Ecto neural progenitor cell (in vitro differentiated cells): Measurements from ENCODE around the gene APOBEC3F.
"Not testable (repeated sequence)": the region's sequence is repeated elsewhere in the genome, so short reads cannot be mapped to it uniquely, and the experiment has no call there.

Source experiments
- DNase-seq: peaks from one replicate; pipeline ENCODE4 v3.0.0-alpha.2; 2018; ENCODE audit warnings: low spot score

APOBEC3F gene

DNA sequence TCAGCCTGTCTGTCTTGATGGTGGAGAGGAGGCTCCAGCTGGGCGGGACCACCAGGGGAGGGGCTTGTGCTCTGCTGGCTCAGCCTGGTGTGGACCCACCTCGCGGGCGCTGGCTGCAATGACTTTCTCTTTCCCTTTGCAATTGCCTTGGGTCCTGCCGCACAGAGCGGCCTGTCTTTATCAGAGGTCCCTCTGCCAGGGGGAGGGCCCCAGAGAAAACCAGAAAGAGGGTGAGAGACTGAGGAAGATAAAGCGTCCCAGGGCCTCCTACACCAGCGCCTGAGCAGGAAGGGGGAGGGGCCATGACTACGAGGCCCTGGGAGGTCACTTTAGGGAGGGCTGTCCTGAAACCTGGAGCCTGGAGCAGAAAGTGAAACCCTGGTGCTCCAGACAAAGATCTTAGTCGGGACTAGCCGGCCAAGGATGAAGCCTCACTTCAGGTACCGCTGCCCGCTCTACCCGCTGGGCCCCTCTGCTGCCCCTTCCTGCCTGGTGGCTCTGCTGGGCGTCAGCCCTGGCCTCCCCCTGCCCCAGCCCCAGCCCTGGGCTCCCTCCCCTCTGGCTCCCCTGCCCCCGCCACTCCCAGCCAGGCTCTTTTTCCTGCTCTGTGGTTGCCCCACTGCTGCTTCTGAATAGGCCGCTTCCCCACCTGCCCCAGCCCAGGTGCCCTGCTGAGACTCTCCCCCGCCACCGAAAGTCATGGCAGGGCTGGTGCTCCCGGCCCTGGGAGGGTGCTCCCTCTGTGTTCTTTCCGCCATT lies at the start of gene APOBEC3F:
APOBEC3F (plus strand) TSS at position 327 of the 759 bp plus-strand sequence; CDS start at position 424, 97 bp downstream.
- DNase-seq: peak; percentile 66

DNA sequence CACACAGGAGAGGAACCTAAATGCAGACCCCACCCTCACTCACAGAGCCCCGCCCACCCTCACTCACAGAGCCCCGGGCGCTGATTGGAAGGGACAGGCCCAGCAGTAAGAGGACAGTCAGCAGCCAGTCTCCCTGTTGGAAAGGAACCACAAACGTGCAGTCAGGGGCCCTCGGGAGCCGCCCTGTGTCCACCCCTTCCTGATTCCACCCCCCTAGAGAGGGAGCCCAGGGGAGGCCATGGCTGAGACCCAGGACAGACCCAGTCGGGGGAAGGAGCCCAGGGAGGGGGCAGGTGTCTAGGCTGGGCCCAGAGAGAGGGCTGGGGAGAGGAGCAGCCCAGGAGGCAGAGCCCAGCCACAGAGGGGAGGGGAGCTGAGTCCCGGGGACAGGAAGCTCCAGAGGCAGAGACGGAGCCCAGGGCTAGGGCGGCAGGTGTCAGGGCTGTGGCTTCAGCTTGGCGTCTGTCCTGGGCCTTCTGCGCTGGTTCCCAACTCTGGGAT lies 47.7 kb upstream of the APOBEC3F start:
- peak; percentile 73 for DNase-seq

GRCh38 chr22:38996105-38996504 lies 44.6 kb upstream of the APOBEC3F start:
- DNase-seq: no peak

GRCh38 chr22:38997518-38997917 lies 43.1 kb upstream of the APOBEC3F start:
- DNase-seq: no peak

- DNase-seq: peak; percentile 84
Measured at GRCh38 chr22:39003165-39003638, 37.5 kb upstream of the APOBEC3F start.

GRCh38 chr22:39007177-39007576 lies 33.5 kb upstream of the APOBEC3F start:
- no peak for DNase-seq

DNA sequence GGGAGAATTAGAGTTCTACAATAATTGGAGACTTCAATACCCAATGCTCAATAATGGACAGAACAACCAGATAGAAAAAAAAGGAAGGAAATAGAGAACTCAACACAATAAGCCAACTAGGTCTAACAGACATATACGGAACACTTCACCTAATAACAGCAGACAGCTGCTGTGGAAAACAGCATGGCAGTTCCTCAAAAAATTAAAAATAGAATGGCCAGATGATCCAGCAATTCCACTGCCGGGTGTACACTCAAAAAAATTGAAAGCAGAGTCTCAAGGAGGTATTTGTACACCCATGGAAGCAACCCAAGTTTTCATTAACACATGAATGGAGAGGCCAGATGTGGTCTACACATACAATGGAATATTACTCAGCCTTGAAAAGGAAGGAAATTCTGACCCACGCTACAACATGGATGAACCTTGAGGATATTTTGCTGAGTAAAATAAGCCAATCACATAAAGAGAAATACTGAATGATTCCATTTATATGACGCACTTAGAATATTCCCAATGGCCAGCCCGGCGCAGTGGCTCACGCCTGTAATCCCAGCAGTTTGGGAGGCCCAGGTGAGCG lies 32.3 kb upstream of the APOBEC3F start:
- DNase-seq: not testable (repeated sequence)

- DNase-seq: no peak
Measured at GRCh38 chr22:39010946-39011345, 29.7 kb upstream of the APOBEC3F start.

DNA sequence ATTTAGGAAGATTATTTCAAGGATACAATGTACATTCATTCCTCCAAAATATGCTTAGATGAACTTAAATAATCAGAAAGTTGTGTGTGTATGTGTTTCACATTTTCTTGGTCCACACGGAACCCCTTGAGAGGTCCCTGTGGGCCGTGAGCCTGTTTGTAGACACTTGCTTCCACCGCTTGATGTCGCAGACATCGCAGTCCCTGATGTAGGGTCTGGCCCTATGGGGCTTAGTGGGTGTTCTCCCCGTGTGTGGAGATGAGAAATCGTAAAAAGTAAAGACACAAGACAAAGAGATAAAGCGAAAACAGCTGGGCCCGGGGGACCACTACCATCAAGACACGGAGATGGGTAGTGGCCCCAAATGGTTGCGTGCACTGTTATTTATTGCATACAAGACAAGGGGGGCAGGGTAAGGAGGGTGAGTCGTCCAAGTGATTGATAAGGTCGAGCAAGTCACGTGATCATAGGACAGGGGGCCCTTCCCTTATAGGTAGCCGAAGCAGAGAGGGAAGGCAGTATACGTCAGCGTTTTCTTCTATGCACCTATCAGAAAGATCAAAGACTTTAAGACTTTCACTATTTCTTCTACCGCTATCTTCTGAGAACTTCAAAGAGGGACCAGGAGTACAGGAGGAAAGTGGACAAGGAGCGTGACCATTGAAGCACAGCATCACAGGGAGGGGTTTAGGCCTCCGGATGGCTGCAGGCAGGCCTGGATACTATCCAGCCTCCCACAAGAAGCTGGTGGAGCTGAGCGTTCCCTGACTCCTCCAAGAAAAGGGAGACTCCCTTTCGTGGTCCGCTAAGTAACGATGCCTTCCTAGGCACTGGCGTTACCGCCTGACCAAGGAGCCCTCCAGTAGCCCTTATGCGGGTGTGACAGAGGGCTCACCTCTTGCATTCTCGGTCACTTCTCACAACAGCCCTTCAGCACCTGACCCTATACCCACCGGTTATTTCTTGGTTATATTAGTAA lies 27.8 kb upstream of the APOBEC3F start:
- no peak for DNase-seq

DNA sequence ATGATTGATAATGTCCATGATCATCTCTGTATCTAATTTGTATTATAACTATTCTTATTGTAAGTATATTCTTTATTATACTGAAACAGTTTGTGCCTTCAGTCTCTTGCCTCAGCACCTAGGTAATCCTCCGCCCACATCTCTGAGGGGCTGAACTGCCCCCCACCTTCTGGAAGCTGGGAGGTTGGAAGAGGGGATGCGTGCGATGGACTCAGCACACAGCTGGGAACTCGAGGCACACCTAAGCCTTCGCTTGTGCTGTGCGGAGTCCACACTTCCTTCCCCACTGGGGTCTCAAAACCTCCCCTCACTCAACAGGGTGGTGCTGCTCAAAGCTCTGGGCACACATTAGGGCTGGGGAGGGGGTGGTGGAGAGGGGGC lies 27.1 kb upstream of the APOBEC3F start:
- DNase-seq: not testable (repeated sequence)

DNA sequence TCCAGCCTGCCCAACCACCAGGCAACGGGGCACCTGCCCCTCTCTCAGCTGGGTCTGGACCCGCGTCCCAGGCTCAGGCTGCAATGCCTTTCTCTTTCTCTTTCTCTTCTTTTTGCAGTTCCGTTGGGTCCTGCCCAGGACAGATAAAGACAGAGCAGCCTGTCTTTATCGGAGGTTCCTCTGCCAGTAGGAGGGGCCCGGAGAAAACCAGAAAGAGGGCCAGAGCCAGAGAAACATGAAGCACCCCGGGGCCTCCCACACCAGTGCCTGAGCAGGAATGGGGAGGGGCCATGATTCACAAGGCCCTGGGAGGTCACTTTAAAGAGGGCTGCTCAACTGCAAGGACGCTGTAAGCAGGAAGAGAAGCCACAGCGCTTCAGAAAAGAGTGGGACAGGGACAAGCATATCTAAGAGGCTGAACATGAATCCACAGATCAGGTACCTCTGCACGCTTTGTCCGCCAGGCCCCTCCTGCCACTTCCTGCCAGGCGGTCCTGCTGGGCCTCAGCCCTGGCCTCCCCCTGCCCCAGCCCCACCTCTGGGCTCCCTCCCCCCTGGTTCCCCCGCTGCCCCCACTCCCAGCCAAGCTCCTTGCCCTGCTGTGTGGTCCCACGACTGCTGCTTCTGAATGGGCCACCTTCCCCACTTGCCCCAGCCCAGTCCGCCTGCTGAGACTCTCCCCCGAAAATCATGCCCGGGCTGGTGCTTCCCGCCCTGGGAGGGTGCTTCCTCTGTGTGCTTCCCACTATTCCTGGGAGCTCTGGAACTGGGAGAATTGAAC lies 26.5 kb upstream of the APOBEC3F start, which contains the start of gene APOBEC3C:
APOBEC3C (plus strand) TSS at position 316 of the 781 bp plus-strand sequence; CDS start at position 422, 106 bp downstream.
- DNase-seq: peak; percentile 66

- DNase-seq: not testable (repeated sequence)
Measured at GRCh38 chr22:39014723-39015121, 25.9 kb upstream of the APOBEC3F start.

GRCh38 chr22:39016592-39016991 lies 24.1 kb upstream of the APOBEC3F start:
- DNase-seq: no peak

DNA sequence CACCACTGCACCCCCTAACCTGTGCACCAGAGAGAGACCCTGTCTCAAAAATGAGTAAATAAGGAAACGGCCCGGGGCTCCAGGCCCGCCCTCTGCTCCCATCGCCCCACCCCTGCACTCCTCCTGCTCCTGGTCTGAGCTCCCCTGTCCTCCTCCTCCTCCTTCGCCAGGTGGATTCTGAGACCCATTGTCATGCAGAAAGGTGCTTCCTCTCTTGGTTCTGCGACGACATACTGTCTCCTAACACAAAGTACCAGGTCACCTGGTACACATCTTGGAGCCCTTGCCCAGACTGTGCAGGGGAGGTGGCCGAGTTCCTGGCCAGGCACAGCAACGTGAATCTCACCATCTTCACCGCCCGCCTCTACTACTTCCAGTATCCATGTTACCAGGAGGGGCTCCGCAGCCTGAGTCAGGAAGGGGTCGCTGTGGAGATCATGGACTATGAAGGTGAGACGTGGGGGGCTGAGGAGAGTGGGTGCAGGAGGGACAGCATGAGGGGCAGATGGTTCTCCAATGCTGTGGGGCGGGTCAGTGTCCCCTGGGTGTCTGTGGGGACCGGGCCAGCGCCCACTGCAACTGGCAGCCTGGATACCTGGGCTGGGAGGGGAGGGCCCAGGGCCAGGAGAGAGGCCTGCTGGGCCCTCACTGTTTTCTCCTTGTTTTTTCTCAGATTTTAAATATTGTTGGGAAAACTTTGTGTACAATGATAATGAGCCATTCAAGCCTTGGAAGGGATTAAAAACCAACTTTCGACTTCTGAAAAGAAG lies 22.9 kb upstream of the APOBEC3F start:
- no peak for DNase-seq

DNA sequence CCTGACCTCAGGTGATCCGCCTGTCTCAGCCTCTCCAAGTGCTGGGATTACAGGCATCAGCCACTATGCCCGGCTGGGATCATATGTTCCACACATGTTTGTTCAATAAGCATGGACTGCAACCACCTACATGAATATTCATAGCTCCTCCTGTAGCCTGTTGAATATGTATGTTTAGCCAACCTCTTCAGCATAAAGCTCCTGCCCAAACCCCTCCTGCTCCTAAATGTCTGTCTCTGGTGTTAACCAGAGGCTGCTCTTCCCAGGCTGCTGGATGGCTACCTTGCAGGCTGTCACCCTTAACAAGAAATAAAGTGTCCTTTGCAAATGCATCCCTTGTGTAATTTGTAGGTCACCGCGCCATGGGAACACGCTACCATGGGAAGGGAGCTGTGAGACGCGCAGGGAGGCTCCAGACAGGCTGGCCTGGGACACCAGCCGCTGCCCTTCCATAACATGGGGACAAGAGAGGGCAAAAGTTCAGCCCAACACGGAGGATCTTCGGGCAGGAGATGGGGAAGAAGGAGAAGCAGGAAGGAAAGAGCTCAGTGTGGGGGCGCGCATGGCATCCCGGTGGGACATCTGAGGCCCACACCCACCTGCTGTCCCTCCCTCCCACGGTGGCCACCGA lies 20.5 kb upstream of the APOBEC3F start:
- DNase-seq: not testable (repeated sequence)

DNA sequence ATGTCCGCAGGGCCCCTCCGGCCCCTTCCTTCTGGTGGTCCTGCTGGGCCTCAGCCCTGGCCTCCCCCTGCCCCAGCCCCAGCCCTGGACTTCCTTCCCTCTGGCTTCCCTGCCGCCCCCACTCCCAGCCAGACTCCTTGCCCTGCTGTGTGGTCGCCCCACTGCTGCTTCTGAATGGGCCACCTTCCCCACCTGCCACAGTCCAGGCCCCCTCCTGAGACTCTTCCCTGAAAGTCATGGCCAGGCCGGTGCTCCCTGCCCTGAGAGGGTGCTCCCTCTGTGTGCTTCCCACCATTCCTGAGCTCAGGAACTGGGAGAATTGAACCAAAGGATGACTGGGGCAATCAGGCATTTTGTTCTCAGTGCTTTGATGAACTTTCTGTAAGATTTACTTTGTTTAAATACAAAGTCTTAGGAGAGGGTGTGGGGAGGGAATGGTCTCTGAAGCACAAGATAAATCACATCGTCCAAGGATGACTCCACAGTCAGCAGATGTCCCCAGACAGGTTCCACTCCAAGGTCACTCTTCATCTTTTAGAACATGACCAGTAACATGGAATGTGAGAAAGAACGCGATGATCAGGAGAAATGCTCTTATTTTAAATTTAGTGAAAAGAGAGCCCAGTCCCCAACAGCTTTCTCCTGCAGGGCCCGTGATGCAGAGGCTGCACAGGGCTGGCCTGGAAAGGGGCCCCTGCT lies 19.0 kb upstream of the APOBEC3F start:
- DNase-seq: no peak

GRCh38 chr22:39024519-39025308 lies 15.9 kb upstream of the APOBEC3F start:
- DNase-seq: no peak

DNA sequence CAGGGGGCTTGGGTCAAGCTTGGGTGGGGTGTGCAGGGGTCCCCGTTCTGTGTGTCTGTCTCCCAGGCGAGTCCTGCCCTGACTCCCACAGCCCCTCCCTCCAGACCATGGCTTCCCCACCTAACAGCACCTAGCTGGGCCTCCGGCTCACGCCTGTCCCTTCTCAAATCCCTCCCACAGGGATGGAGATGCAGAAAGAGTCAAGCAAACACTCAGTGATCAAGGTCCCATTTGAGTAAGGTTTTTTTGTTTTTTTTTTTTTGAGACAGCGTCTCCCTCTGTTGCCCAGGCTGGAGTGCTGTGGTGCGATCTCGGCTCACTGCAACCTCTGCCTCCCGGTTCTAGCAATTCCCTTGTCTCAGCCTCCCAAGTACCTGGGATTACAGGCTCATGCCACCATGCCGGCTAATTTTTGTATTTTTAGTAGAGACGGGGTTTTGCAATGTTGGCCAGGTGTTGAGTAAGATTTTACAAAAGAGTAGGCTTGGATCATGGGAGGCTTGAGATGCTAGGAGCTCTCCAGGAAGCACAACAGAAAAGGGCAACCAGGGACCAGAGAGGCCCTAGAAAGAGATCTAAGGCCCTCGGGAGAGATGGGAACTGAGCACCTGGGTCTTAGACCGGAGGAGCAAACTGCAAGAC lies 14.0 kb upstream of the APOBEC3F start:
- no peak for DNase-seq
